ENCODE data around the gene WASF1.
A peak's percentile ranks its signal among the peaks of the same experiment; 100 is the strongest.

The WASF1 gene

DNA sequence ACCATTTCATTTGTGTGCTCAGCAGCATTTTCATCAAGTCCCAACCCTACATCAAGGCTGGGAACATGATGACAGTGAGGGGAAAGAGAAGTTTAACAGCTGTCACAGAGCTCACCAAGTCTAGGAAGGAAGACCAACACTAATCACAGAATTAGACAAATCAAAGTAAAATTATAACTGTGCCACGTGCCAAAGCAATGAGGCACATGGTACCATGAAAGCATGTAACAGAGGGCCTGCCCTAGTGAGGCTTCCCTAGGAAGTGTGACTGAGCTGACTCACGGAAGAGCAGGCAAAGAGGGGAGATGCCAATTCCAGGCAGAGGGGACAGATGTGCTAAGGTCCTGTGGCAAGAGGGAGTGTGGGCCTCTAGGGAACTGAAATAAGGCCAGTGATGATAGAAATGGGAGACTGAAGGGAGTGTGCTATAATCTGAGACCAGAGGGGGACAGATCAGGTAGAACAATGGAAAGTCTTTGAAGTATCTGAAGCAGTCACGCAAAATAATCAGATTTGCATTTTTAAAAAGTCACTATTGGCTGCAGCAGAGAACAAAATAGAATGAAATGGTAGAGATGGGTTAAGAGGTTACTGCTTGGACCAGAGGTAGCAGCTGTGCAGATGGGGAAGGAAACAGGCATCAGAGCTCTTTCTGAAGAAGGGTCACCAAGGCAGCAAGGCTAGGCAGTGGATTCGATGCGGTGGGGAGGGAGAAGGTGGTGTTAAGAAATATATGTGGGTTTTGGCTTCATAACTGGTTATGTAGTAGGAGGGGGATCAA, 114.5 kb downstream of the WASF1 start:
- TF ChIP-seq, protein P1, sequence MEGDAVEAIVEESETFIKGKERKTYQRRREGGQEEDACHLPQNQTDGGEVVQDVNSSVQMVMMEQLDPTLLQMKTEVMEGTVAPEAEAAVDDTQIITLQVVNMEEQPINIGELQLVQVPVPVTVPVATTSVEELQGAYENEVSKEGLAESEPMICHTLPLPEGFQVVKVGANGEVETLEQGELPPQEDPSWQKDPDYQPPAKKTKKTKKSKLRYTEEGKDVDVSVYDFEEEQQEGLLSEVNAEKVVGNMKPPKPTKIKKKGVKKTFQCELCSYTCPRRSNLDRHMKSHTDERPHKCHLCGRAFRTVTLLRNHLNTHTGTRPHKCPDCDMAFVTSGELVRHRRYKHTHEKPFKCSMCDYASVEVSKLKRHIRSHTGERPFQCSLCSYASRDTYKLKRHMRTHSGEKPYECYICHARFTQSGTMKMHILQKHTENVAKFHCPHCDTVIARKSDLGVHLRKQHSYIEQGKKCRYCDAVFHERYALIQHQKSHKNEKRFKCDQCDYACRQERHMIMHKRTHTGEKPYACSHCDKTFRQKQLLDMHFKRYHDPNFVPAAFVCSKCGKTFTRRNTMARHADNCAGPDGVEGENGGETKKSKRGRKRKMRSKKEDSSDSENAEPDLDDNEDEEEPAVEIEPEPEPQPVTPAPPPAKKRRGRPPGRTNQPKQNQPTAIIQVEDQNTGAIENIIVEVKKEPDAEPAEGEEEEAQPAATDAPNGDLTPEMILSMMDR (IDR thresholded peaks at IDR 0.05; ENCODE audit: borderline replicate concordance, control extremely low read depth, extremely low read depth, insufficient read depth, missing control alignments) = no peak
- in situ Hi-C loops (cut with MboI; ENCODE audit: low sequenced_read_pairs, unreplicated experiment) = no loop called here
- no peak for DNase-seq (ENCODE audit: low spot score)

DNA sequence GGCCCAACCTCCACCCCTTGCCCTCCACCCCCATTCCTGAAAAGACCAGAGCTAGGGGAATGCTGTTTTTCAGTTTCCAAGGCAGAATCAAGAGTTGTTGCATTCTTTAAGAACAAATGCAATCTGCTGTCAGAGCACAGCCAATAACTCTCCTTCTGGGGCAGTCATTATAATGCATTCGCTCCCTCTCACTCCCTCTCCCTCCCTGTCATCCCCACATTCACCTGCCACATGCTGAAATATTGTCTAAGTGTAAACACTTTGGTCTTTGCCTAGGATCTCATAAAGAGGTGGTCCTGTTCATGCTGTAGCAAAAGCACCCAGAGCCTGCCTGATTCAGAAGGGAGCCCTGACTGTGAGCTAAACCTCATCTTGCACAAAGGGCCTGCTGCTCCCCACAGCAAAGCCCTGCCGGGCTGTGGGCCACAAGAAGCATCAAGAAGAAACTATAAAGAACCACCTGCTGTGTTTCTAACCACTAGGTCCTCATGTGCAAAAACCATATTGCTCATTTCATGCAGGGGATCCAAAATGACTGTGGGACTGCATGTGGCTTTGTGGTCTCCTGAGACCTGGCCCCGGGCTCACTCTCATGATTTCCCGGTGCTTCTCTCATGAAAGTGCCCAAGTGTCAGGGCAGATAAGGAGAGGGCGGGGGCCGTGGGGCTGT, 115.7 kb downstream of the WASF1 start:
- in situ Hi-C loops (cut with MboI; ENCODE audit: low sequenced_read_pairs, unreplicated experiment) = no loop called here
- TF ChIP-seq, protein P1 (IDR thresholded peaks at IDR 0.05; ENCODE audit: borderline replicate concordance, control extremely low read depth, extremely low read depth, insufficient read depth, missing control alignments) = no peak
- DNase-seq (ENCODE audit: low spot score) = peak; percentile 37

DNA sequence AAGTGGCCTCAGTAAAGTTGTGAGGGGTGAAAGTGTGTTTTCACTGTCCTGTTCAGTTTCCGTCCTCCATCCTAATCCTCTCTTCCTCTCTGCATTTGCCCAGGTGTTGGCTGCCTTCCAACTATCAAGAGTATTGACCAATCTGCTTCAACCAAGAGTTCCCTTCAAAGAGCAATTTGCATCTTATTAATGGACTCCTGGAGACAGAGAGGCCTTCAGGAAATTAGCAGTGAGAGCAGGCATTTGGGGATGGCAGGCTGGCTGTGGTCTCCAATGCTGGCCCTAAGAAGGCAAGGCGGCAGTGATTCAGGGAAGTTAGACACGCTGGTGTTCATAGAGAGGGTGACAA, 124.1 kb downstream of the WASF1 start:
- in situ Hi-C loops (cut with MboI; ENCODE audit: low sequenced_read_pairs, unreplicated experiment) = loop anchor here (10.0 kb wide), 1 partner anchor 329 kb away; no protein-coding TSS in a partner anchor
- DNase-seq (ENCODE audit: low spot score) = no peak

DNA sequence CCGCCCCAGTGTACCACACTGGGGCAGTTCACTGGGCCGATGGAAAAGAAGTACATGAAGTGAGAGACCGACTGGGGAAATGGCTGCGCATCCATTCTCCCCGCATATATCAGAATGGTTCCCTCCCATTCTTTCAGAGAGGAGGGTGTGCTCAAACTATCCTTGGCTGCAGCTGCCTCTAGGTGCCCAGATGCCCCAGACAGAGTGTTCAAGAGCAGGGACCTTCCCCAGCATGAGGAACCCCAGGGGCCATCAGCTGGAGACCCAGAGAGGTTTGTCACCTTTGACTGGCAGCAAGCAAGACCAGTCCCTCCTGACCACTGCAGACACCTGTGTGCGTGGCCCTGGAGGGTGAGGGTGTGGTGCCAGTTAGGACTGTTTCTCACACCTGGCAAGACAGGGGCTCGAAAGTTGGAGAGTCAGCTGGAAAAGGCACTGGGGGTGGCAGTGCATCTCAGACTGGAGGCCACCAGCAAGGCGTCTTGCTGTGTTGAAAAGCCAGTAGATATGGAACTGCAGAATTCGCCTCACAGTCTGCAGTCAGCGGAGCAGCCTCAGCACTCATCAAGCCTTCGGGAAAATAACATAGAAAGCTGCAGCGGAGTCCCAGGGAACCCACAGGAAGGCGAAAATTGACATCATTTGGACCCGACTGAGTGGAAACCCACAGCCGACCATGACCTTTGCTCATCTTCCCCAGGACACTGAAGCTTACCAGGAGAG, 124.6 kb downstream of the WASF1 start:
- DNase-seq (ENCODE audit: low spot score) = no peak
- TF ChIP-seq, protein P1 (IDR thresholded peaks at IDR 0.05; ENCODE audit: borderline replicate concordance, control extremely low read depth, extremely low read depth, insufficient read depth, missing control alignments) = no peak
- in situ Hi-C loops (cut with MboI; ENCODE audit: low sequenced_read_pairs, unreplicated experiment) = loop anchor here (10.0 kb wide), 1 partner anchor 330 kb away; no protein-coding TSS in a partner anchor

More for the DNA sequence above, 124.1 kb downstream of the WASF1 start:
- TF ChIP-seq, protein P1 (IDR thresholded peaks at IDR 0.05; ENCODE audit: borderline replicate concordance, control extremely low read depth, extremely low read depth, insufficient read depth, missing control alignments) = no peak

DNA sequence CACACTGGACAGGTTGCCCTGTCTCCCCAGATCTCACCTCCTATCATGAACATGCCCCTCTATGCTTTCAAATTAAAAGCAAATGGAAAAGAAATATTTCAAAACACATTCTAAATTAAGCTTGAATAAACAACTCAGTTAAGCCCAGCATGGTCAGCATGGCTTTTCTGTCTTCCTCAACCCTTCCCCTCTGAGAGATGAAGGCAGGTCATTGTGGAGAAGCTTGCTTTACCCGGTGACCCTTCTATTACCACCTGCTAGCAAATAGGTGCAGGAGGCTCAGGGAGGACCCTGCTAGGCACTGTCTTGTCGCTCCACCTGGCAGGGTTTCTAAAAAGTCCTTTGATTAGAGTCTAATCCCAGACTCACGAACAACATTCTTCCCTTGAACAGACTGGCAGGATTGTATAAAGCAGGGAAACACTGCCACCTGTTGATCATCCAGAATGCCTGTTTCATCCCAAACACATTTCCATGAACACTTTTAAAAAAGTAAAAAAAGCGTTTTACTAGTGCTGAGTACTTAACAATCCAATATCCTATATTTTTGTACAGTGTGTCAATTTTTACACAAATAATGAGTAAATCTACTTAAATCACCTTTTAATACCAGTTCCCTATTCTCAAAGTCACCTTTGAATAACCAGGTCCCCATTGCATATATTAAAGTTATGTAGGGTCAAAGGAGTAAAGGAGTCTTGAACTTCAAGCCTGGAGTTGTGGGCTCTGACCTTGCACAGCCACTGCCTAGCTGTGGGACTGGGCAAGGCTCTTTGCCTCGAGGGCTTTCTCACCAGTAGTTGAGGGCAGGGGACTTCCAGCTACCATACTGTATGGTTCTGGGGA, 125.9 kb downstream of the WASF1 start:
- TF ChIP-seq, protein P1 (IDR thresholded peaks at IDR 0.05; ENCODE audit: borderline replicate concordance, control extremely low read depth, extremely low read depth, insufficient read depth, missing control alignments) = peak; percentile 46
- in situ Hi-C loops (cut with MboI; ENCODE audit: low sequenced_read_pairs, unreplicated experiment) = loop anchor here (10.0 kb wide), 1 partner anchor 331 kb away; no protein-coding TSS in a partner anchor
- peak; percentile 53 for DNase-seq (ENCODE audit: low spot score)
